Measurements from ENCODE around the gene TOP1. TPM values are rescaled to one million over a fixed set of nuclear protein-coding genes. Genes with fewer than 3 reads are reported as not detected.

TOP1 gene
- total RNA-seq, 4 donors from 2014 or later = 20.2 to 28.5 (median 23.0) TPM

- peaks cover 35 to 87% (median 63%) of the 10 kb centered on the region in 4 donors for H3K4me1 ChIP-seq
- H3K4me3 ChIP-seq = no peak overlapping the region
- peak; percentile 55 to 68 for TF ChIP-seq POLR2AphosphoS5 (IDR thresholded peaks at IDR 0.05)
- TF ChIP-seq, protein P1, sequence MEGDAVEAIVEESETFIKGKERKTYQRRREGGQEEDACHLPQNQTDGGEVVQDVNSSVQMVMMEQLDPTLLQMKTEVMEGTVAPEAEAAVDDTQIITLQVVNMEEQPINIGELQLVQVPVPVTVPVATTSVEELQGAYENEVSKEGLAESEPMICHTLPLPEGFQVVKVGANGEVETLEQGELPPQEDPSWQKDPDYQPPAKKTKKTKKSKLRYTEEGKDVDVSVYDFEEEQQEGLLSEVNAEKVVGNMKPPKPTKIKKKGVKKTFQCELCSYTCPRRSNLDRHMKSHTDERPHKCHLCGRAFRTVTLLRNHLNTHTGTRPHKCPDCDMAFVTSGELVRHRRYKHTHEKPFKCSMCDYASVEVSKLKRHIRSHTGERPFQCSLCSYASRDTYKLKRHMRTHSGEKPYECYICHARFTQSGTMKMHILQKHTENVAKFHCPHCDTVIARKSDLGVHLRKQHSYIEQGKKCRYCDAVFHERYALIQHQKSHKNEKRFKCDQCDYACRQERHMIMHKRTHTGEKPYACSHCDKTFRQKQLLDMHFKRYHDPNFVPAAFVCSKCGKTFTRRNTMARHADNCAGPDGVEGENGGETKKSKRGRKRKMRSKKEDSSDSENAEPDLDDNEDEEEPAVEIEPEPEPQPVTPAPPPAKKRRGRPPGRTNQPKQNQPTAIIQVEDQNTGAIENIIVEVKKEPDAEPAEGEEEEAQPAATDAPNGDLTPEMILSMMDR (IDR thresholded peaks at IDR 0.05) = no peak
- intact Hi-C loops (cut with DNase I) = no loop called here
- WGBS = 13% methylated on average over 2 of the region's 3 CpGs
- no peaks in the 10 kb centered on the region for H3K9me3 ChIP-seq
- no peaks in the 10 kb centered on the region for H3K27me3 ChIP-seq
- no peak for DNase-seq (ENCODE audit: extremely low spot score)
- H3K36me3 ChIP-seq = peaks cover 0 to 9% (median 5%) of the 10 kb centered on the region in 4 donors
- H3K27ac ChIP-seq (replicated peaks in 1 of 4) = peak overlapping the region; percentile 7 to 73 (median 51)
Measured at GRCh38 chr20:41072190-41072863, 43.7 kb downstream of the TOP1 start.

- peaks cover 35 to 85% (median 68%) of the 10 kb centered on the region in 4 donors for H3K4me1 ChIP-seq
- intact Hi-C loops (cut with DNase I) = no loop called here
- WGBS = 44% methylated on average over 3 of the region's 3 CpGs
Measured at GRCh38 chr20:41072915-41073314, 44.3 kb downstream of the TOP1 start.

GRCh38 chr20:41074441-41074840 is 45.8 kb downstream of the TOP1 start:
- Histone ChIP-seq H3K4me1 (peaks cover 41 to 85% (median 71%) of the 10 kb centered on the region in 4 donors), H3K4me3 (no peak overlapping the region), H3K27me3 (no peaks in the 10 kb centered on the region), H3K27ac (replicated peaks in 1 of 4) (no peak overlapping the region), H3K9me3 (no peaks in the 10 kb centered on the region), H3K36me3 (peaks cover 0 to 21% (median 6%) of the 10 kb centered on the region in 4 donors)
- no peak for DNase-seq (ENCODE audit: extremely low spot score)
- intact Hi-C loops (cut with DNase I) = no loop called here
- TF ChIP-seq POLR2AphosphoS5 (IDR thresholded peaks at IDR 0.05) (no peak), EP300 (IDR thresholded peaks at IDR 0.05) (no peak), POLR2A (IDR thresholded peaks at IDR 0.05; ENCODE audit: low read depth) (no peak)
- TF ChIP-seq, protein P1 (IDR thresholded peaks at IDR 0.05) = no peak

More at GRCh38 chr20:41072915-41073314, 44.3 kb downstream of the TOP1 start:
- Histone ChIP-seq H3K9me3 (no peaks in the 10 kb centered on the region), H3K27me3 (no peaks in the 10 kb centered on the region), H3K4me3 (no peak overlapping the region), H3K27ac (replicated peaks in 1 of 4) (peak overlapping the region; percentile 7 to 73 (median 51)), H3K36me3 (peaks cover 0 to 13% (median 6%) of the 10 kb centered on the region in 4 donors)
- TF ChIP-seq POLR2AphosphoS5 (IDR thresholded peaks at IDR 0.05) = no peak
- TF ChIP-seq, protein P1 (IDR thresholded peaks at IDR 0.05) = no peak
- TF ChIP-seq POLR2A (IDR thresholded peaks at IDR 0.05; ENCODE audit: low read depth) = no peak
- TF ChIP-seq EP300 (IDR thresholded peaks at IDR 0.05) = no peak
- no peak for DNase-seq (ENCODE audit: extremely low spot score)

DNA sequence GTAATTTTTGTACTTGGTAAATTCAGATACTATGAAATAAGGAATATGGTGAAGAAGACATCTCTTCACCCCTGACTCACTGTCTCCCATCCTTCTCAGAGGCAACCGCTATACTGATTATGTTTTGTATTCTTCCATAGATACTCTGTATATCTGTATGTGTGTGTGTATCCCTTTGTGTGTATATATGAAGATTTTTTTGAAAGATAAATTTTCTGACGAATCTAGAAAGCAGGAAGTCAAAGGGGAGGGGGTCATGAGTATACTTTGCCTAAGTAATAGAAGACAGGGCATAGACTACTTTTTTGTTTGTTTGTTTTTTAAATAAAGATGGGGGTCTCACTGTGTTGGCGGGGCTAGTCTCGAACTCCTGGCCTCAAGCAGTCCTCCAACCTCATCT is 48.2 kb downstream of the TOP1 start:
- H3K4me1 ChIP-seq = peaks cover 30 to 90% (median 61%) of the 10 kb centered on the region in 4 donors
- no peaks in the 10 kb centered on the region for H3K9me3 ChIP-seq
- no peak overlapping the region for H3K27ac ChIP-seq (replicated peaks in 1 of 4)
- no peak overlapping the region for H3K4me3 ChIP-seq
- no peaks in the 10 kb centered on the region for H3K27me3 ChIP-seq
- TF ChIP-seq POLR2A (IDR thresholded peaks at IDR 0.05; ENCODE audit: low read depth) (no peak), POLR2AphosphoS5 (IDR thresholded peaks at IDR 0.05) (no peak), EP300 (IDR thresholded peaks at IDR 0.05) (no peak)
- TF ChIP-seq, protein P1 (IDR thresholded peaks at IDR 0.05) = no peak
- WGBS = 81% methylated on average over 4 of the region's 4 CpGs
- peaks cover 2 to 38% (median 15%) of the 10 kb centered on the region in 4 donors for H3K36me3 ChIP-seq
- intact Hi-C loops (cut with DNase I) = loop anchor here (5.0 kb wide), 2 partner anchors 49 to 84 kb away; partner anchors contain the start of gene TOP1
- DNase-seq (ENCODE audit: extremely low spot score) = no peak
